ENCODE results near the gene MMP15.
A peak's percentile ranks its signal among the peaks of the same experiment; 100 is the strongest.
"Not testable (repeated sequence)": the region's sequence is repeated elsewhere in the genome, so short reads cannot be mapped to it uniquely, and the experiment has no call there.

MMP15 gene

DNA sequence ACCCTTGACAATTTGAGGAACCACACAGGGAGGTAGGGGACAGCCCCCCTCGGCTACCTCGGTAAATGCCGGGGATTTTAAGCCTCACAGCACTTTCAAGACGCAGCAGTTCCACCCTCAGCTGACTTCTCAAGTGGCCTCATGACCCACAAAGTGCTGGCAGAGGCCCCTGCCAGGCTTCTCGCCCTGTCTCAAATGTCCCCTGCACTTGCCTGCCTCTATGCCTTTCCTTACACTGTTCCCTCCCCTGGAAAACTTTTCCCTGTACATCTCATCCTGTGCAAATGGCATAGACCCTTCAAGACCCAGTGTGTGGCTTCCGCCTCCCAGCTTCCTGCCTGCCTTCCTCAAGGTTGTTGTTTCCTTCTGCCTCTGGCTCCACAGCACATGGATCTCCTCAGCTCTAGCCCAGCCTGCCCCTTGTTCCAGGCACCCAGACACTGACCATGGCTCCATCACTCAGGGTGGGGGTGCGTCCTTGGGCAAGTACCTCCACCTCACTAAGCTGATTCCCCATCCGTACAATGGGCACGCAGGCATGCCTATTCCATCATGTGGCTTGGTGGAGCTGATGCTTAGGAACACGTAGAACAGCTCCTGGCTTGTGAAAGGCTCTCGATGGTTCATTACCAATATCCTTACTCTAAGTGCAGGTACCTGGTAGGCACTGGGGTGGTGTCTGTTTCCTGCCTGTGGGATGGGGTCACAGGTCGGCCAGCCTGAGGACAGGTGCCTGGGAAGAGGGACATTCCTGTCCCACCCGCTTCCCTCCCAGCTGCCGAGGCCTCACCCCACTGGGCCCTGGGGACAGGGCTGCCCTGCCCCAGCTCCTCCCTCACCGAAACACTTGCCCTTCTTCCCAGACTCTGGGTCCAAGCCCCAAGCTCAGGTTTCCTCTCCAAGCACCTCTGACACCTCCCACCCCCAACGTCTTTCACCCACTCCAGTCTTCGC lies 24.0 kb downstream of the MMP15 start:
- ATAC-seq: no peak

DNA sequence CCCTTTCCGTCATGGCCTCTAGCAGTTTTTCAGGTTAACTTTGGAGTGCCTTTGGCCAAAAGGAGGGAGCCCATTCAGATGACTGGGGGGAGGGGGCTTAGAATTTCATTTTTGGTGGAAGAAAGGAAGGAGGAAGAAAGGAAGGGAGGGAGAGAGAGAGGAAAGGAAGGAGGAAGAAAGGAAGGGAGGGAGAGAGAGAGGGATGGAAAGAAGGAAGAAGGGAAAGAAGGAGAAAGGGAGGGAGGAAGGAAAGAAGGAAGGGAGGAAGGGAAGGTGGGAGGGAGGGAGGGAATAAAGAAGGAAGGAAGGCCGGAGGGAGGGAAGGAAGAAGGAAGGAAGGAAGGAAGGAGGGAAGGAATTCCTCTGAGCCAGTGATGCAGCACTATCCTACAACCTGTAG lies 25.7 kb downstream of the MMP15 start:
- no peak for ATAC-seq

DNA sequence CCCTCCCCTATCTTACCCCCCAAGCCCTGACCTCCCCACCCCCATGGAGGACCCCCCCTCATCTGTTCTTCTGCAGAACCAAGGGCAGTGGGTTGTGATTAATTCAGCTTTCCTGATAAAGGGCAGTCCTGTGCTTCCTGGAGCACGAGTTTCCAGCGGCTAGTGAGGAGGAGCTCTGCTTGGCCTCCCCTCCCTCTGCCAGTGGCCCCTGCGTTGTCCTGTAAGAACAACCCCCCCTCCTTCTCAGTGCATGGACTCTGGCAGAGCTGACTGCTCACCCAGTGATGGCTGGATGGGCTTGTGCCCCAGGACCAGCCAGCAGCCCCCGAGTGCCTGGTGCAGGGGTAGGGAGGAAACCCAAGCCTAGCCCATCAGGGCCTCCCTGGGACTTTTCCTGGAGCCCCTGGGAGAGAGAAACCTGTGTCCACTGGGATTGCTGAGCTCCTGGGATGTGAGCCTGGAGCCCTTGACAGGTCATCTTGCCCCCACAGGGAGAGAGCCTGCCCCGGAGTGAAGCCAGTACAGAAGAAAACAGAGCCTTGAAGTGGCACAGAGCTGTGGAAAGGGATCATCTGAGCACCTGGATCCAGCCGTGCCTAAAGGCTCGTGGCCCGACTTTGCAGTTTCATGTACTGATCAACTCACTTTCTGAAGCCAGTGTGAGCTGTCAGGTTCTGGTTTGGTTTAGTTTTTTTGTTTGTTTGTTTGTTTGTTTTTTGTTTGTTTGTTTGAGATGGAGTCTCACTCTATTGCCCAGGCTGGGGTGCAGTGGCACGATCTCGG lies 26.5 kb downstream of the MMP15 start:
- no peak for ATAC-seq

DNA sequence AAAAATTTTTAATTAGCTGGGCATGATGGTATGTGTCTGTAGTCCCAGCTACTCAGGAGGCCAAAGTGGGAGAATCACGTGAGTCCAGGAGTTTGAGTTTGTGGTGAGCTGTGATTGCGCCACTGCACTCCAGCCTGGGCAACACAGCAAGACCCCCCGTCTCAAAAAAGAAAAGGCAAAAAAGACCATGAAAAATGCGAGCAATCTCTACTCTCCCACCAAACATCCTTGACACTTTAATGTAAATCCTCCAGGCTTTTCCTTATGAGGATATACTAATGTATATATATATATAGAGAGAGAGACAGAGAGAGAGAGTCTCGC lies 28.1 kb downstream of the MMP15 start:
- ATAC-seq: no peak

DNA sequence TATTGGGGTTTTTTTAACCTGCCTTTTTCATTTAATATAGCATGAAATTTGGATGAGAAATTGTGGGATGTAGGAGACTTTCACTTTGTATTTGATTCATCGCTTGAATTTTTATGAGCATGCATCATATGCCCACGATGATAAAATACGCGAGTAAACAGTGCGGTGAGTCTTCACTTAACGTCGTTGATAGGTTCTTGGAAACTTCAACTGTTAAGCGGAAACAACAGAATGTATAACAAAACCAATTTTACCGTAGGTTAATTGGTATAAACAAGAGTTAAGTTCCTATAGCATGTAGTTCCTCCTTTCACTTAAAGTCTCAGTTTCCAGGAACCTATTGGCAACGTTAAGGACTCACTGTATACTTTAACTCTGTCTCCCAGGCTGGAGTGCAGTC lies 28.7 kb downstream of the MMP15 start:
- peak in 1 of 2 donors; percentile 20 for ATAC-seq

DNA sequence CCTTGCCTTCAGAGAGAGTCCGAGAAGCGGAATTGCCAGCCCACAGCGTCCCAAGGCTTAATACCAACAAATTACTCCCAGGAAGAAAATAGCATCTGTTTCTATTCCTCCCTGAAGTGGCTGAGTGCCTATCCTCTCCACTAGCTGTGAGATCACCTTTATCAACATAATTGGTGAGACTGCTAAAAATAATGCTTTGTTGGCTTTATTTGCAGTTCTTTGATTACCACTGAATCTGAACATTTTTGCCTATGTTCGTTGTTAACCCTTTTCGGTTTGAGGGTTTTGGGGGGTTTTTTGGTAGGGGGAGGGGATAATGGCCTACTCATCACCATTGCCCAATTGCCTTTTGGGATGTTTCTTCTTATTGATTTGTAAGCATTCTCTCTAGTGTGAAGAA lies 31.0 kb downstream of the MMP15 start:
- no peak for ATAC-seq

DNA sequence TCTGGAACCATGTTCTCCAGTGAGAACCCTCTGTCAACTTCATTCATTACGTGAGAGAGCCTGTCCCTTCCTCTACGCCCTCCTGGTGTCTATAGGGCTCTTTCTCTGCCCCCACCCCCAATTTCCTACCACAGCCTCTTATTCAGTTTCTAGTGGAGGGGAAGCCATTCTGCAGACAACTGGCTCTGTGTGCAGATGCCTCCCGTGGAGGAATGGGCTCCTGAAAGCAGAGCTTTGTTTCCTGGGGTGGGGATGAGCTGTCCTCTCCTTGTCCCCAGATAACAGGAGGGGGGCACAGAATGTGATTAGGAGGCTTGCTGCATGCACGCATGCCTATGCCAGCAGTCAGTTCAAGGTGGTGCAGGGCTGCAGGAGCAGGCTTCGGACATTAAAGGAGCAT lies 31.6 kb downstream of the MMP15 start:
- ATAC-seq: no peak

DNA sequence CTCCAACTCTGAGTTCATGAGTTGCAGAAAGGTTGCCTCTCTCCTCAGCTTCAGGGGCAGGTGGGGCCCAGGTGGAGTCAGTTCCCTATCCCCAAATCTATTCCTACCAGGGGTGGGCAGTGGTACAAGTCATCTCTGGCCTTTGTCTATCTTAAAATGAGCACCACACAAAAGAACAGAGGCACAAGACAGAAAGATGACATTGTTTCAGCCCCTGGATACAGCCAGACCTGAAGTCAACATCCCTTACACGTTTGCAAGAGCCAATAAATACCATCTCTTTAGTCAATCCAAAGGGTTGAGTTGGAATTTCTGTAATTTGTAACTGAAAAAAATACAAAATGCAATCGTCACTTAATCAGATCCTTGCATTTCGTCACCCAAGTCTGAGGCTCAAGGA lies 32.2 kb downstream of the MMP15 start:
- ATAC-seq: no peak

DNA sequence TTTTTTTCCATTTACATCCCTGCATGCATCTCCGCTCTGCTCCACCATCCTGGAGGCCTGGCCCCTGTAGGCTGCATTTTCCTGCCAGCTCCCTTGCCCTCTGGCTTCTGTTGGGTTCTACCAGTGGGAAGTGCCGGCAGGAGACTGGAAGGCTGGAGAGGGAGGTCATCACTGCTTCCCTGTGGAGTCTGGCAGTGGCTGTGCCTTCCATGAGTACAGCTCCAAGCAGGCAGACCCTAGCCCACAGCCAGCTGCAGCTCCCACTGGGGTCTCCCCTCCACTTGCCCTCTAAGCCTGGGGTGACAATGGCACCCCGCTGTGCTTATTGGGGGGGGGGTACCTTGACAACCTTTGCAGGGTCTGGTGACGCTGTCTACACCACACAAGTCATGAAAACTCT lies 37.3 kb downstream of the MMP15 start:
- no peak for ATAC-seq

DNA sequence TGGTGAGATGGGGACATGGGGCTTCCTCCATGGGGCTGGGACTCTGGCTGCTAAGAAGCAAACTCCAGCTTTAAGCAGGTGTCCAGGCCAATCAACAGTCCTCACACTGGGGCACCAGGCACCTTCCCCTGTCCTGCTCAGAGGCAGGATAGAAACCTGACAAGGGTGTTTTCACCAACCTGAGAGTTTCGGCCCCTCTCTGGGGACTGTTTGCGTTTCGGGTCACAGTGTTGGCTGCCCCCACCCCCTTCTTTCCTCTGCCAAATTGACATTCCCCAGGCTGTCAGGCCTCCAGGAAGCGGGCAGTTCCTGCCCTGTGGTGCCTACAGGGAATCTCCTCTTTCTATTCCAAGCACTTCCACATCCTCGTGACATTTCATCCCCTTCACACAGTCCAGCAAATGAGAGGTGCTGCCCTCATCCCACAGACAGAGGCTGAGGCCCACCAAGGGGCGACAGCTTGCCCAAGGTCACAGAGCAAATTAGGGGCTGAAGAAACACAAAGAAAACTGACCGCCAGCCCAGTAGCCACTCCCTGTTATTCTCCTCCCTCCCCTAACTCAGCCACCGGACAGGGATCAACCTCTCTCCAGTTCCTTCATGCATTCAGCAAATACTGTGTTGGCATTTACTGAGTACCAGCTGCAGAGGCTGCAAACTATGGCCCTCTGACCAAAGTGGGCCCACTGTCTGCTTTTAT lies 38.0 kb downstream of the MMP15 start:
- ATAC-seq: no peak

DNA sequence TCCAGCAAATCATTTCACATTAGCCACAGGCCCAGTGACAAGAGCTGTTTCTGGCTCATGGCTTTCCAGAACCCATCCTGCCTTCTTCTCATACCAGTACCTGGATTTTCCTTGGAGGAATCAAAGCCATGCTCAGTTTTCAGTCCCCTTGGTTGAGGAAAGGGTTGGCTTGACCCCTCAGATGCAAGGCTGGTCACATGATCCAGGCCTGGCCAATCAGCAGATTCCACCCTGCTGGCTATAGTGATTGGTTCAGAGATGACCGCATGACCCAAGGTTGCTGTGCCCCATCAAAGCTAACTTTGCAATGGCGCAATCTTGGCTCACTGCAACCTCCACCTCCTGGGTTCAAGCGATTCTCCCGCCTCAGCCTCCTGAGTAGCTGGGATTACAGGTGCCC lies 45.0 kb downstream of the MMP15 start:
- no peak for ATAC-seq

DNA sequence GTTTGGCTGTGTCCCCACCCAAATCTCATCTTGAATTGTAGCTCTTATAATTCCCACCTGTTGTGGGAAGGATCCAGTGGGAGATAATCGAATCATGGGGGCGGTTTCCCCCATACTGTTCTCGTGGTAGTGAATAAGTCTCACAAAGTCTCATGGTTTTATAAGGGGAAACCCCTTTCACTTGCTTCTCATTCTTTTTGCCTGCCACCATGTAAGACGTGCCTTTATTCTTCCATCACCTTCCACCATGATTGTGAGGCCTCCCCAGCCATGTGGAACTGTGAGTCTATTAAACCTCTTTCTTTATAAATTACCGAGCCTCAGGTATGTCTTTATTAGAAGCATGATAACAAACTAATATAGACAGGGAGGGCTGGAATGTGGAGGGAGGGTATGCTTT lies 46.6 kb downstream of the MMP15 start:
- not testable (repeated sequence) for ATAC-seq

DNA sequence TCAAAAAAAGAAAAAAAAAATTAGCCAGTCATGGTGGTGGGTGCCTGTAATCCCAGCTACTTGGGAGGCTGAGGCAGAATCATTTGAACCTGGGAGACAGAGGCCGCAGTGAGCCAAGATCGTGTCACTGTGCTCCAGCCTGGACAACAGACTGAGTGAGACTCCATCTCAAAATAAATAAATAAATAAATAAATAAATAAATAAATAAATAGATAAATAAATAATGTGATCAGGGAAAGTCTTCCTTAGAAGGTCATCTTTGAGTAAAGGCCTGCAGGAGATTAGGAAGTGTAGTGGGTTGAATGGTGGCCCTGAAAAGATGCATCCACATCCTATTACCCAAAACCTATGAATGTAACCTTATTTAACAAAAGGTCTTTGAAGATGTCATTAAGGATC lies 47.5 kb downstream of the MMP15 start:
- not testable (repeated sequence) for ATAC-seq

DNA sequence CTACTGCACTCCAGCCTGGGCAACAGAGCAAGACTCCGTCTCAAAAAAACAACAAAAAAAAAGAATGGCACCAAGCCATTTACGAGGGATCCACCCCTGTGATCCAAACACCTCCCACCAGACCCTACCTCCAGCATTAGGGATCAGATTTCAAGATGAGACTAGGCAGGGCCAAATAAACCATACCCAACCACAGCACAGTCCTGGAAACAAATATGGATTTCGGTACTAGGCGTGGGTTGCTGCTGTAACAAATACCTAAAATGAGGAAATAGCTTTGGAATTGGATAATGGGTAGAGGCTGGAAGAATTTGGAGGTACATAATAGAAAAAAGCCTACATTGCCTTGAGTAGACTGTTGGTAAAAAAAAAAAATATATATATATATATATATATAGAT lies 49.1 kb downstream of the MMP15 start:
- no peak for ATAC-seq

DNA sequence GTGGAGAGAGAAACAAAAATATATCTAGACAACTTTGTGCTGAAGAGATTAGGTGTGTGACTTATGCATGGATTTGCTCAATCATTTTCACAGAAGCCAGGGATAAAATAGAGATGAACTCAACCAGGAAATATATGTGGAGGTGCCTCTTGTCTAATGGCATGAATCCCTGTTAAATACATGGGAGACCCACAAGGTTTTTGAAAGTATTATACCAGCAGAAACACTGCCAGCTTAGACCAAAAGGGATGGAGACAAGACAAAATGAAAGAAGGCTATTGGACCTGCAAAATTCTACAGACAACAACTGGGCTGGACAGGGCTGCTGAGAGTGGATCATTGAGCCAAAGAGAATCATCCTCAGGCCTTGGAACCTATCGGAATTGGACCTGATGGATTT lies 51.0 kb downstream of the MMP15 start:
- no peak for ATAC-seq

DNA sequence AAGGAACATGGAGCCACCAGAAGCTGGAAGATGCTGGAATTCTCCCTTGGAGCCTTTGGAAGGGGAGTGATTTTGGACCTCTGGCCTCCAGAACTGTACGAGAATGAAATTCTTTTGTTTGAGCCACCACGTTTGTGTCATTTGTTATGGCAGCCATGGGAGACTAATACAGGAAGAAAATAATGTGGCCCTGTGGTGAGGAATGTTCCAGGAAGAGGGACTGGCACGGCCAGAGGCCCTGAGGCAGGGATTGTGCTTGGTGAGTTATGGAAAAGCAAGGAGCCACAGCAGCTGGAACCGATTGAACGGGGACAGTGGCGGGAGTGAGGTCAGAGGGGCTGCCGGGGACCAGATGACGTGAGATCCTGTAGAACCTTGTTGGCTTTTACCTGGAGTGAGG lies 52.2 kb downstream of the MMP15 start:
- ATAC-seq: no peak

DNA sequence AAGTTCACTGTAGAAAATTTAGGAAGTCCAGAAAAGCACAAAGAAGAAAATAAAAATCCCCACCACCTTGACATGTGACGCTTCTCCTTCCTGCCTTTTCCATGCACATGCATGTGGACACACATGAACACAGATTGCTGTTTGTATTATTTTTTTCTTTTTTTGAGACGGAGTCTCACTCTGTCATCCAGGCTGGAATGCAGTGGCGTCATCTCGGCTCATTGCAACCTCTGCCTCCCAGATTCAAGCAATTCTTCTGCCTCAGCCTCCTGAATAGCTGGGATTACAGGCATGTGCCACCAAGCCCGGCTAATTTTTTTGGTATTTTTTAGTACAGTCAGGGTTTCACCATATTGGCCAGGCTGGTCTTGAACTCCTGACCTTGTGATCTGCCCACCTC lies 55.1 kb downstream of the MMP15 start:
- not testable (repeated sequence) for ATAC-seq

DNA sequence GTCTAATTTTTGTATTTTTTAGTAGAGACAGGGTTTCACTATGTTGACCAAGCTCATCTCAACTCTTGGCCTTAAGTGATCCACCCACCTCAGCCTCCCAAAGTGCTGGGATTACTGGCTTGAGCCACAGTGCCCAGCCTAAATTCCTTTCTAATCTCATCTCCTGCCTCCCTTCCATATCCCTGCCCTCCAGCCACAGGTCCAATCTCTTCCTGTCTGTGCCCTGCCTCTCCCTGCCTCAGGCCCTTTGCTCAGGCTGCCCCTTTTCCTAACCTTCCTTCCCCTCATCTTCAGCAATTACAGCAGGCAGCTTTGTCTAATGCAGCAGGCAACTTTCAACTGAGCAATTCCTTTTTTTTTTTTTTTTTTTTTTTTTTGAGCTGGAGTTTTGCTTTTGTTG lies 56.8 kb downstream of the MMP15 start:
- no peak for ATAC-seq

DNA sequence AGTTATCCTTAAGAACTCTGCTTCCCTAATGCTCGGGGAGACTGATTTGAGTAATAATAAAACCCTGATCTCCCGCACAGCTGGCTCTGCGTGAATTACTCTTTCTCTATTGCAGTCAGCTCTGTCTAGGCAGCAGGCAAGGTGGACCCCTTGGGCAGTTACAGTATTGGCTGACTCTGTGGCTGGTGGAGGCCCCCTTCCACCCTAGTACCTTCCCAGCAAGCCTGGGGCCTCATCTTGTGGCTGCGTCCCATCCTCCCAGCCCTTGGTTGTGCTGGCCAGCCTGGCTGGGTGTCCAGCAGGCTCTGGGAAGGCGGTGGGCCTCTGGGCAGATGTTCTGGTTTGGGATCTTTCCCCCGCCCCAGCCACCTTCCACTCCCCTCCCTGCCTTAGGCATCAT lies 59.1 kb downstream of the MMP15 start:
- no peak for ATAC-seq

DNA sequence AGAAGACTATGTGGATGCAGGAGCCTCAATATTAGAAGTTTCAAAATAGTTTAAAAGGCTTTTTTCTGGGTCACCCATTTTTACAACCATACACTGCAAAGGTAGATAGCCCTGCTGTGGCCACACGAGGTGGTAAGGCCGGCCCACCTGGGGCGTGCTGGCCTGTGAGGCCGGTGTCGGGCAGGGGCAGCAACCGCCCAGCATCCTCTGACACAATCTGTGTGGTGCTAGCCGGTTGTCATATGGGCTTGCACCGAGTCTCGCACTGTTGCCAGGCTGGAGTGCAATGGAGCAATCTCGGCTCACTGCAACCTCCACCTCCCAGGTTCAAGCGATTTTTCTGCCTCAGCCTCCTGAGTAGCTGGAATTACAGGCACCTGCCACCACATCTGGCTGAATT lies 59.6 kb downstream of the MMP15 start:
- no peak for ATAC-seq

DNA sequence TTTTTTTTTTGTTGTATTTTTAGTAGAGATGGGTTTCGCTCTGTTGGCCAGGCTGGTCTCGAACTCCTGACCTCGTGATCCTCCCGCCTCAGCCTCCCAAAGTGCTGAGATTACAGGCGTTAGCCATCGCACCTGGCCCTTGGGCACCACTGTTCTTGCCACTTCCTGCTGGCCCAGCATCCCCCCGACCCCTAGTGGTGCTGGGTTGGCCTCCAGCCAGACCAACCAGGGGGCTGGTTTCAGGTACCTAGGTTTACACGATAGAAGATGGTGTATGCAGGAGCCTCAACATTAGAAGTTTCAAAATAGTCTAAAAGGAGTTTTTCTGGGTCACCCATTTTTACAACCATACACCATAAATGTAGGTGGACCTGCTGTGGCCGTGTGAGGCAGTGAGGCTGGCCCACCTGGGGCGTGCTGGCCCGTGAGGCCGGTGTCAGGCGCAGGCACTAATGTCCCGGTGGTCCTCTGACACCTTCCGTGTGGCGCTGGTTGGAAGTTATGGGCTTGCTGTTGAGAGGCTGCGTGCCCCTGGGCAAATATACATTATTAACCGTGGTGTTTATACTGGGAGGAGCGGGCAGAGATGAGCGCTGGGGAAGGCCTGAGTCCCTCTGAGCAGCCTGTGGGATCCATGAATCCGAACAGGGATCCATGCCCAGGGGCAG lies 60.2 kb downstream of the MMP15 start:
- ATAC-seq: no peak

DNA sequence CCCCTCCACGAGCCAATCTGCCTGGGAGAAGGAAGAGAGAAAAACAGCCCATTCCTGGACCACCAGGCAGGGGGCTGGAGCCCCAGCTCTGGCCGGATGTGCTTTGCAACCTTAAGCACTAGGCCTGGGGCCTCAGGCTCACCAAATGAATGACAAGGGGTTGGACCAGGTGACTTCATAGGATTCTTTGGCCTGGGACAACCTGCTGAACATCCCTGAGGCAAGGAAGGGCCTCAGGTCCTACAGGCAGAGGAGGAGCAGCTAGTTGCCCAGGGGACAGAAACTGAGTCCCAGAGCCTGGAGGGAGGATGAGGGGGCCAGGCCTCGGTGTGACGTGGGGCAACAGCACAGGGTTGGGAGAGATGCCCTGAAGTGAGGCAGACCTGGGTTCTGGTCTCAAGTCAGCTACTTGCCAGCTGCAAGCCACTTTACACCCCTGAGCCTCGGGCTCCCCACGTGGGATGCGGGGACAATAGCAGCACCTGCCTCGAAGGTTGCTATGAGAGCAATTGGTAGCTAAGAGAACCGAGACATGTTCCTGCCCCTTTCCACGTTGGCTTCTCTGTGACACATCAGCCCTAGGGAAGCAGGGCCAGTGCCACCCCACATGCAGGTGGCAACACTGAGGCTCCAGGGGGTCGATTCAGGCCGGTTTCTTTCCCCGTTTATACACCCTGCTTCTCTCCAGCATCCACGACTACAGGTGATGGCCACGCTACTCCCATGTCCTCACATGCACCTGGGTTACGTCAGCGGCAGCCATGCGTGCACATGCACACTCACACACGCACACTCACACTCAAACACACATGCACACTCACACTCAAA lies 61.0 kb downstream of the MMP15 start:
- no peak for ATAC-seq

All from activated CD4-positive, CD25-positive, alpha-beta regulatory T cell treated with anti-CD3 and anti-CD28 coated beads, Interleukin-2, amount 50 U/mL, for 24 hours (primary cell).